H1 (cell line): ENCODE measurements around the gene ACVR1. TPM values are rescaled to one million over a fixed set of nuclear protein-coding genes. Genes with fewer than 3 reads are reported as not detected.
A peak's percentile ranks its signal among the peaks of the same experiment; 100 is the strongest.

Experiments used
- CTCF ChIA-PET: fragments of 300-600 bp; sonication (Branson Sonifier 250); formaldehyde crosslinking; loops from one replicate; lab custom pipeline; 2021; ENCODE audit not compliant: partially characterized antibody; lab: Charles Lee
- POLR2A ChIA-PET: fragments of 300-600 bp; sonication (Branson Sonifier 250); formaldehyde crosslinking; loops from one replicate; lab custom pipeline; 2021; ENCODE audit warnings: inconsistent platforms; ENCODE audit not compliant: partially characterized antibody; lab: Charles Lee
- DNase-seq, 2 experiments: peaks; one replicate each; pipeline versions ENCODE4 v3.0.0 to v3.0.0-alpha.2; 2010 to 2022; ENCODE audit warnings: low spot score in 2 of 2, low read depth in 1 of 2, mixed read lengths in 1 of 2
- FAIRE-seq: peaks from 2 replicates; lab custom pipeline; 2011; peaks lifted over from hg19 to GRCh38; lab: Jason Lieb, UNC
- H2AFZ ChIP-seq: 2 replicates; pipeline ENCODE4 v1.8.1; 2012; ENCODE audit warnings: low read length, inconsistent platforms
- H2AK5ac ChIP-seq: 2 replicates; pipeline ENCODE4 v1.6.1; 2013; ENCODE audit warnings: low read depth, low read length
- H2BK120ac ChIP-seq: replicated peaks from 2 replicates; pipeline ENCODE3; 2013; ENCODE audit warnings: low read depth, low read length, inconsistent platforms
- H2BK12ac ChIP-seq: 2 replicates; pipeline ENCODE4 v1.6.1; 2013; ENCODE audit warnings: low read depth, low read length
- H2BK15ac ChIP-seq: 2 replicates; pipeline ENCODE4 v1.6.1; 2013; ENCODE audit warnings: low read length
- H2BK20ac ChIP-seq: 2 replicates; pipeline ENCODE4 v1.6.1; 2013; ENCODE audit warnings: low read length
- H2BK5ac ChIP-seq: 2 replicates; pipeline ENCODE4 v1.6.1; 2013; ENCODE audit warnings: low read depth, low read length
- H3K14ac ChIP-seq: 2 replicates; pipeline ENCODE4 v1.6.1; 2013; ENCODE audit warnings: inconsistent platforms; ENCODE audit not compliant: insufficient read length
- H3K18ac ChIP-seq: 2 replicates; pipeline ENCODE4 v1.6.1; 2013; ENCODE audit warnings: low read length; ENCODE audit errors: extremely low read depth
- H3K23ac ChIP-seq: 2 replicates; pipeline ENCODE4 v1.6.1; 2013; ENCODE audit warnings: inconsistent platforms; ENCODE audit not compliant: insufficient read length
- H3K23me2 ChIP-seq: 2 replicates; pipeline ENCODE4 v1.6.1; 2013; ENCODE audit warnings: low read depth, low read length
- H3K27ac ChIP-seq: 2 replicates; pipeline ENCODE4 v1.6.1; 2011; ENCODE audit warnings: low read depth, low read length, inconsistent platforms
- H3K27me3 ChIP-seq, 4 experiments: replicated peaks in 1 of 4; 1 replicate in 1 of 4; 2 replicates in 3 of 4; pipeline versions ENCODE4 v1.6.1 to v1.8.1; 2011 to 2013; ENCODE audit warnings: low read length in 3 of 4, mild to moderate bottlenecking in 3 of 4, inconsistent platforms in 2 of 4, mixed read lengths in 2 of 4, moderate library complexity in 1 of 4; ENCODE audit not compliant: control insufficient read depth in 3 of 4, insufficient read depth in 3 of 4; ENCODE audit errors: extremely low read depth in 1 of 4
- H3K36me3 ChIP-seq, 4 experiments: 2 replicates each; pipeline versions ENCODE4 v1.6.1 to v1.8.1; 2011 to 2013; ENCODE audit warnings: mild to moderate bottlenecking in 4 of 4, low read length in 3 of 4, moderate library complexity in 2 of 4, control low read depth in 1 of 4, inconsistent platforms in 1 of 4; ENCODE audit not compliant: insufficient read depth in 4 of 4, control insufficient read depth in 2 of 4
- H3K4ac ChIP-seq: replicated peaks from 2 replicates; pipeline ENCODE3; 2013; ENCODE audit warnings: low read length, low read depth, mixed read lengths, inconsistent platforms; ENCODE audit not compliant: insufficient read length
- H3K4me1 ChIP-seq, 4 experiments: replicated peaks in 1 of 4; 1 replicate in 1 of 4; 2 replicates in 3 of 4; pipeline versions ENCODE4 v1.6.1 to v1.8.1; 2011 to 2013; ENCODE audit warnings: low read length in 3 of 4, inconsistent platforms in 2 of 4, mixed read lengths in 1 of 4; ENCODE audit not compliant: insufficient read depth in 4 of 4, control insufficient read depth in 3 of 4
- H3K4me2 ChIP-seq, 2 experiments: 2 replicates each; pipeline versions ENCODE4 v1.6.1 to v1.8.1; 2011 to 2013; ENCODE audit warnings: low read depth in 2 of 2, low read length in 2 of 2, control low read depth in 1 of 2, inconsistent platforms in 1 of 2, mild to moderate bottlenecking in 1 of 2; ENCODE audit not compliant: insufficient read depth in 1 of 2
- H3K4me3 ChIP-seq, 4 experiments: fragments of 200-600, 300-600 bp in 1 of 4; sonication (generic), shearing (Covaris generic), sonication (Bioruptor Twin) in 1 of 4; 2 replicates each; pipeline versions ENCODE4 v1.5.1 to v1.8.1; 2011 to 2016; ENCODE audit warnings: low read length in 4 of 4, low read depth in 3 of 4, control low read depth in 2 of 4, inconsistent platforms in 2 of 4, mild to moderate bottlenecking in 2 of 4, mixed read lengths in 1 of 4, moderate library complexity in 1 of 4; ENCODE audit not compliant: insufficient read depth in 2 of 4; ENCODE audit errors: extremely low read depth in 1 of 4
- H3K56ac ChIP-seq: replicated peaks from 2 replicates; pipeline ENCODE3; 2013; ENCODE audit warnings: low read depth, mild to moderate bottlenecking, mixed read lengths, low read length, inconsistent platforms; ENCODE audit not compliant: insufficient read length
- H3K79me1 ChIP-seq: 2 replicates; pipeline ENCODE4 v1.6.1; 2013; ENCODE audit warnings: low read depth, low read length, control low read depth
- H3K79me2 ChIP-seq, 2 experiments: 2 replicates each; pipeline versions ENCODE4 v1.6.1 to v1.8.1; 2012 to 2013; ENCODE audit warnings: low read length in 2 of 2, mild to moderate bottlenecking in 2 of 2, inconsistent platforms in 1 of 2; ENCODE audit not compliant: insufficient read depth in 2 of 2, control insufficient read depth in 1 of 2
- H3K9ac ChIP-seq, 4 experiments: replicated peaks in 1 of 4; 1 replicate in 1 of 4; 2 replicates in 3 of 4; pipeline versions ENCODE4 v1.6.1 to v1.8.1; 2011 to 2013; ENCODE audit warnings: low read depth in 3 of 4, low read length in 3 of 4, control low read depth in 2 of 4, mild to moderate bottlenecking in 2 of 4, moderate library complexity in 2 of 4, inconsistent platforms in 1 of 4; ENCODE audit errors: extremely low read depth in 1 of 4
- H3K9me3 ChIP-seq, 2 experiments: 2 replicates each; pipeline versions ENCODE4 v1.6.1 to v1.8.1; 2012 to 2013; ENCODE audit warnings: mild to moderate bottlenecking in 2 of 2, moderate library complexity in 2 of 2, control low read depth in 1 of 2, inconsistent platforms in 1 of 2, low read depth in 1 of 2, low read length in 1 of 2, mixed read lengths in 1 of 2; ENCODE audit not compliant: insufficient read depth in 2 of 2
- H4K20me1 ChIP-seq, 2 experiments: replicated peaks in 1 of 2; 2 replicates each; pipeline versions ENCODE3 to v1.8.1; 2011 to 2013; ENCODE audit warnings: inconsistent platforms in 2 of 2, low read length in 2 of 2, mild to moderate bottlenecking in 1 of 2; ENCODE audit not compliant: insufficient read depth in 2 of 2, control insufficient read depth in 1 of 2
- H4K5ac ChIP-seq: 2 replicates; pipeline ENCODE4 v1.6.1; 2013; ENCODE audit warnings: low read length, low read depth, mixed read lengths, inconsistent platforms; ENCODE audit not compliant: insufficient read length
- H4K8ac ChIP-seq: 2 replicates; pipeline ENCODE4 v1.8.0; 2013; ENCODE audit warnings: mild to moderate bottlenecking, moderate library complexity, low read length, inconsistent platforms; ENCODE audit not compliant: insufficient read depth; ENCODE audit errors: extremely low read depth
- H4K91ac ChIP-seq: replicated peaks from 2 replicates; pipeline ENCODE3; 2013; ENCODE audit warnings: low read length, mixed read lengths, inconsistent platforms; ENCODE audit not compliant: insufficient read length
- FOSL1 ChIP-seq: IDR thresholded peaks from 2 replicates; pipeline ENCODE4 v1.6.1; 2011; ENCODE audit warnings: mild to moderate bottlenecking, low read depth, low read length, moderate library complexity; ENCODE audit not compliant: insufficient read depth
- GTF2F1 ChIP-seq: IDR thresholded peaks from 2 replicates; pipeline ENCODE4 v1.6.1; 2012; ENCODE audit warnings: low read depth, low read length, improper control_type of control experiment, borderline replicate concordance
- JUN ChIP-seq: IDR thresholded peaks from 2 replicates; pipeline ENCODE4 v1.6.1; 2011; ENCODE audit warnings: low read depth, mild to moderate bottlenecking, improper control_type of control experiment, low read length
- KDM1A ChIP-seq: fragments of 200-600, 300-600 bp; sonication (generic); IDR thresholded peaks from 2 replicates; pipeline ENCODE4 v1.7.1; 2016; ENCODE audit warnings: mild to moderate bottlenecking, low read length, borderline replicate concordance
- NANOG ChIP-seq: IDR thresholded peaks from 2 replicates; pipeline ENCODE4 v1.6.1; 2011; ENCODE audit warnings: low read length, low read depth, mild to moderate bottlenecking, inconsistent platforms; ENCODE audit not compliant: insufficient read depth, poor library complexity, severe bottlenecking
- RAD21 ChIP-seq, 2 experiments: IDR thresholded peaks in 1 of 2; conservative IDR thresholded peaks in 1 of 2; 2 replicates each; pipeline ENCODE4 v1.6.1; 2011; ENCODE audit warnings: low read depth in 2 of 2, low read length in 2 of 2, improper control_type of control experiment in 1 of 2, inconsistent platforms in 1 of 2, mild to moderate bottlenecking in 1 of 2, moderate library complexity in 1 of 2
- RNF2 ChIP-seq: fragments of 200-900, 300-1000 bp; sonication (generic); IDR thresholded peaks from 2 replicates; pipeline ENCODE4 v1.7.1; 2016; ENCODE audit warnings: borderline replicate concordance, low read depth, mild to moderate bottlenecking, antibody characterized with exemption, low read length; ENCODE audit not compliant: poor library complexity, severe bottlenecking; ENCODE audit errors: missing control alignments
- SIRT6 ChIP-seq: IDR thresholded peaks from one replicate; pipeline ENCODE4 v1.7.1; 2012; ENCODE audit warnings: low read length, inconsistent platforms
- SP2 ChIP-seq: IDR thresholded peaks from 2 replicates; pipeline ENCODE4 v1.6.1; 2012; ENCODE audit warnings: mild to moderate bottlenecking, low read length, inconsistent platforms
- SP4 ChIP-seq: IDR thresholded peaks from 2 replicates; pipeline ENCODE4 v1.6.1; 2012; ENCODE audit warnings: low read length, inconsistent platforms
- SUZ12 ChIP-seq: fragments of 200-600 bp; sonication (generic); IDR thresholded peaks from 2 replicates; pipeline ENCODE4 v1.6.1; 2012; ENCODE audit warnings: mild to moderate bottlenecking, inconsistent platforms, low read length, moderate library complexity, mixed read lengths
- TAF1 ChIP-seq: IDR thresholded peaks from 2 replicates; pipeline ENCODE4 v1.6.1; 2011; ENCODE audit warnings: mild to moderate bottlenecking, low read depth, low read length
- WGBS, 2 experiments: shearing (Covaris generic) in 1 of 2; methylation state at CpG; one replicate each; pipeline versions ENCODE4 v1.1.6 to v1.1.7; 2013 to 2015; ENCODE audit warnings: low lambda C conversion rate in 2 of 2, mixed read lengths in 2 of 2, inconsistent platforms in 1 of 2, low coverage in 1 of 2, missing lambda C conversion rate in 1 of 2; ENCODE audit not compliant: insufficient replicate concordance in 2 of 2, insufficient coverage in 1 of 2, insufficient read length in 1 of 2; ENCODE audit errors: extremely low coverage in 1 of 2, missing lambda C conversion rate in 1 of 2; 5-methylcytosine and 5-hydroxymethylcytosine counted together
- polyA plus RNA-seq, 7 experiments: library from polyadenylated mRNA; depleted of rRNA in 3 of 7; stranded (reverse) in 5 of 7; unstranded in 2 of 7; fragments of >200 nt in 5 of 7; fragments of 200-250 nt in 2 of 7; gene quantifications; 1 replicate in 5 of 7; 2 replicates in 1 of 7; 4 replicates in 1 of 7; pipeline versions ENCODE4 v1.2.1 to v1.2.3, GENCODE V29; 2011 to 2013; ENCODE audit warnings: missing spikeins in 2 of 7, mixed read lengths in 2 of 7
- total RNA-seq: library from RNA; stranded (reverse); fragmentation: NEBNext Ultra II Directional; extraction: Animal tissue kit (Norgen Biotek cat#: 25700); gene quantifications from 2 replicates; pipeline ENCODE4 v1.2.1, GENCODE V29; 2021

The ACVR1 gene
- total and polyA plus RNA-seq, 2 of the 8 experiments (the other 6 are each of a cell fraction or from before 2014, with no cell fraction given): 8.5 to 17.7 TPM

DNA sequence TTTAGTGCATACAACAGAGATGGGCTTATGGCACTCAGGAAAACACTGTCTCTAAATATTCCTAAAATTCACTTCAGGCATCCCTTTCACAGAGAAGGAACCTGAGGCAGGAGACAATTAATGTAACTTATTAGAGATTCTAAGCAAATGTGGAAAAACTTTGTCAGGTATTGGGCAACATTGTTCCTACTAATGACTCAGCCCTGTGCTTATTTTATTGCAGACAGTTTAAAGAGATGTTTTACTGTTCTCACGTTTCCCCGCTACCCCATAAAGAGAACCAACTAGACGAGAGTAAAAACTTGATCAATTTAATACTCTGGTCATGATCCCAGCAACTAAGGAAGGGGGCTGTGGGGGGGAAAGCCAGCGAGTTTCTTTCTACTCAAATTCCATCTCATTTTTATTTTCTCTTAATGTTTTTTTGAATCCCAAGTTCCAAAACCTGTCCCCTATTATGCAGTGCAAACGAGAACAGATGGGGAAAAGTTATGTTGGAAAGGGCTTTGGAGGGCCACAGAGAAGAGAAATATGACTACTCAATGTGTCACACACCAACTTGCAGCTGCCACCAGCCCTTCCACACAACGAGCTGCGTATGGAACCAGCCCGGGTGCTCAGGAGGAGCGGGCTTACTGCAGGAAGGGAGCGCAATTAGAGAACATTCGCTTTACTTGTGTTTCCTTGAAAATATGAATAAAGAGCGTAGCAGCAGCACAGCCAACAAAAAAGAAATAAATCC, 18.7 kb upstream of the ACVR1 start:
- Histone ChIP-seq H2BK20ac (no peak overlapping the region), H2AFZ (0 out of 2 replicates have a peak overlapping the region, but pooled peaks have one; percentile 28), H4K8ac (no peak overlapping the region), H3K27me3 (peaks cover 0 to 1% (median 0%) of the 10 kb centered on the region in 4 experiments; a peak in 1 of 7 replicates), H3K4ac (no peak overlapping the region), H3K79me2 (no peaks in the 10 kb centered on the region), H2BK5ac (no peak overlapping the region), H3K18ac (no peak overlapping the region), H3K9ac (no peak overlapping the region), H4K91ac (peak overlapping the region; percentile 6), H3K27ac (no peak overlapping the region), H3K9me3 (no peaks in the 10 kb centered on the region), H2BK15ac (no peak overlapping the region), H3K4me1 (peaks cover 1 to 9% (median 6%) of the 10 kb centered on the region in 4 experiments; a peak in 6 of 7 replicates), H3K56ac (no peak overlapping the region), H3K36me3 (no peaks in the 10 kb centered on the region), H3K14ac (no peak overlapping the region), H4K20me1 (no peaks in the 10 kb centered on the region), H3K23me2 (no peaks in the 10 kb centered on the region; the same call in 1 of the 2 replicates), H3K4me2 (no peak overlapping the region), H3K4me3 (no peak overlapping the region), H3K23ac (no peak overlapping the region), H4K5ac (no peak overlapping the region), H3K79me1 (no peaks in the 10 kb centered on the region), H2BK120ac (no peak overlapping the region), H2BK12ac (no peak overlapping the region), H2AK5ac (no peak overlapping the region)
- DNase-seq (no peak), FAIRE-seq (no peak)
- CTCF ChIA-PET: interaction anchor here (0.6 to 1.4 kb wide), 3 partner anchors 10 to 684 kb away, joined by 3 to 4 read pairs (median 3); no protein-coding TSS in a partner anchor
- 91% methylated on average over 12 of the region's 12 CpGs; no CpG with 5 or more reads in 1 of the 2 experiments for WGBS, 2 experiments
- POLR2A ChIA-PET: interaction anchor here (1.0 kb wide), 2 partner anchors 18 to 20 kb away, joined by 3 read pairs; no protein-coding TSS in a partner anchor
- no peak for TF ChIP-seq SIRT6
- no peak for TF ChIP-seq RNF2
- no peak for TF ChIP-seq FOSL1
- TF ChIP-seq GTF2F1: no peak
- no peak for TF ChIP-seq JUN
- TF ChIP-seq TAF1: no peak
- no peak for TF ChIP-seq SUZ12
- no peak for TF ChIP-seq NANOG
- TF ChIP-seq SP4: no peak
- TF ChIP-seq RAD21 (IDR thresholded peaks at IDR 0.05 in 1 of 2, conservative IDR thresholded peaks at IDR 0.05 in 1 of 2; ENCODE audit: low read depth in 2 of 2, low read length in 2 of 2): no peak
- TF ChIP-seq KDM1A: no peak
- no peak for TF ChIP-seq SP2
